NB4 (cell line): ENCODE results near the gene MLEC.

ENCODE experiments used
- MYC ChIP-seq: IDR thresholded peaks from 2 replicates; pipeline ENCODE4 v1.6.1; 2011; ENCODE audit warnings: low read depth, low read length
- POLR2A ChIP-seq: IDR thresholded peaks from 2 replicates; pipeline ENCODE4 v1.6.1; 2011; ENCODE audit warnings: mild to moderate bottlenecking; ENCODE audit not compliant: insufficient read length; ENCODE audit errors: extremely low read depth
- TF ChIP-seq, protein P1 (sequence below): IDR thresholded peaks from one replicate; pipeline ENCODE4 v1.5.1; 2012; ENCODE audit warnings: low read depth, low read length
- TF ChIP-seq, protein P2 (sequence below): IDR thresholded peaks from 2 replicates; pipeline ENCODE4 v1.6.1; 2011; ENCODE audit warnings: low read depth, low read length

DNA sequence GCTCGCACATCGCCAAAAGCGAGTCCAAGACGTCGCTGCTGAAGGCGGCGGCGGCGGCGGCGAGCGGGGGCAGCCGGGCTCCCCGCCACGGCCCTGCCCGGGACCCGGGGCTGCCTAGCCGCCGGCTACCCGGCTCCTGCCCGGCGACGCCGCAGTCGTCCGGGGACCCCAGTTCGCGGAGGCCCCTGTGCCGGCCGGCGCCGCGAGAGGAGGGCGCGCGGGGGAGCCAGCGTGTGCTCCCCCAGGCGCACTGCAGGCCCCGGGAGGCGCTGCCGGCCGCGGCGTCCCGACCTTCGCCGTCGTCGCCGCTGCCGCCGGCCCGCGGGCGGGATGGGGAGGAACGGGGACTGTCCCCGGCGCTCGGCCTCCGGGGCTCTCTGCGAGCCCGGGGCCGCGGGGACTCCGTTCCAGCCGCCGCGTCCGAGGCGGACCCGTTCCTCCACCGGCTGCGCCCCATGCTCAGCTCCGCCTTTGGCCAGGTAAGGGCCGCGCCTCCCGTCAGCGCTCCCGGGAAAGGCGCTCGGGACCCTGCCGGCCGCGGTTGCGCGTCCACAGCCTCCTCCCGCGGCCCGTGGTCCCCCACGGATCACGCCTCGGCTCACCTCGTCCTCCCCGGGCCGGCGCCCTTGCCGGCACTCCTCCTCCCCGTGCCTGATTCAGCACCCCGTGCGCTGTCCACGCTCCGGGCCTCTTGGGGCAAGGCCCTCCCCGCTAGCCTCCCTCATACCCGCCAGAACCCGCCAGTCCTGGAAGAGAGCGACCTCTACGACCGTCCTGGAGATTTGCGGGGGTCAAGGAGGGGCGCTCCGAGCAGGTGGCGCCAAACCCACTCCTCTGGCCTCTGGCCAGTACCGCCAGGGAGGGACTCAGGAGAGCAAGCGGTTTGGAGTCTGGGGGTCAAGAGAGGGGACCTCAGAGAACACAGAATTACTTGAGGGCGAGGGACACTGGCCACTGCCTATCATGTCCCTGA is 45.8 kb upstream of the MLEC start:
- TF ChIP-seq, protein P1, sequence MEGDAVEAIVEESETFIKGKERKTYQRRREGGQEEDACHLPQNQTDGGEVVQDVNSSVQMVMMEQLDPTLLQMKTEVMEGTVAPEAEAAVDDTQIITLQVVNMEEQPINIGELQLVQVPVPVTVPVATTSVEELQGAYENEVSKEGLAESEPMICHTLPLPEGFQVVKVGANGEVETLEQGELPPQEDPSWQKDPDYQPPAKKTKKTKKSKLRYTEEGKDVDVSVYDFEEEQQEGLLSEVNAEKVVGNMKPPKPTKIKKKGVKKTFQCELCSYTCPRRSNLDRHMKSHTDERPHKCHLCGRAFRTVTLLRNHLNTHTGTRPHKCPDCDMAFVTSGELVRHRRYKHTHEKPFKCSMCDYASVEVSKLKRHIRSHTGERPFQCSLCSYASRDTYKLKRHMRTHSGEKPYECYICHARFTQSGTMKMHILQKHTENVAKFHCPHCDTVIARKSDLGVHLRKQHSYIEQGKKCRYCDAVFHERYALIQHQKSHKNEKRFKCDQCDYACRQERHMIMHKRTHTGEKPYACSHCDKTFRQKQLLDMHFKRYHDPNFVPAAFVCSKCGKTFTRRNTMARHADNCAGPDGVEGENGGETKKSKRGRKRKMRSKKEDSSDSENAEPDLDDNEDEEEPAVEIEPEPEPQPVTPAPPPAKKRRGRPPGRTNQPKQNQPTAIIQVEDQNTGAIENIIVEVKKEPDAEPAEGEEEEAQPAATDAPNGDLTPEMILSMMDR: no peak
- no peak for TF ChIP-seq POLR2A
- TF ChIP-seq, protein P2, sequence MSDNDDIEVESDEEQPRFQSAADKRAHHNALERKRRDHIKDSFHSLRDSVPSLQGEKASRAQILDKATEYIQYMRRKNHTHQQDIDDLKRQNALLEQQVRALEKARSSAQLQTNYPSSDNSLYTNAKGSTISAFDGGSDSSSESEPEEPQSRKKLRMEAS: no peak
- no peak for TF ChIP-seq MYC
